Lower leg skin (tissue), 3 donors: ENCODE results near the gene PSENEN.

Experiments used
- POLR2A ChIP-seq, 2 donors: fragments of 450-650 bp; IDR thresholded peaks; one replicate each; pipeline ENCODE4 v1.6.1; 2016 to 2017; ENCODE audit warnings: antibody characterized with exemption in 2 of 2, mild to moderate bottlenecking in 1 of 2, moderate library complexity in 1 of 2
- TF ChIP-seq, protein P1 (sequence below), 3 donors: fragments of 450-650 bp; IDR thresholded peaks; one replicate each; pipeline ENCODE4 v1.5.1; 2016; ENCODE audit warnings: antibody characterized with exemption in 3 of 3, mild to moderate bottlenecking in 3 of 3, moderate library complexity in 2 of 3

DNA sequence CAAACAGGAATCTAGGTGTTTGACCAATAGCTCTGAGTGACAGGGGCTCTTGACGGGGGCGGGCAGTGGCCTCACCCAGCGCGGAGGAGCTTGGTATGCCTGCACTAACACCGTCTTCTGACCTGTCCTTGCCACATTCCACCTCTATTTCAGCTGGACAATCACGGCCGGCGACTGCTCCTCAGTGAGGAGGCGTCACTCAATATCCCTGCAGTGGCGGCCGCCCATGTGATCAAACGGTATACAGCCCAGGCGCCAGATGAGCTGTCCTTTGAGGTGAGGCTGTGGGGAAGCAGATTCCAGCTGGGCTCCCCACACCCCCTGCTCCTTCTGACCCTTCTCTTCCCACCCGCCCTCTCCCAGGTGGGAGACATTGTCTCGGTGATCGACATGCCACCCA lies 34.6 kb downstream of the PSENEN start:
- TF ChIP-seq, protein P1, sequence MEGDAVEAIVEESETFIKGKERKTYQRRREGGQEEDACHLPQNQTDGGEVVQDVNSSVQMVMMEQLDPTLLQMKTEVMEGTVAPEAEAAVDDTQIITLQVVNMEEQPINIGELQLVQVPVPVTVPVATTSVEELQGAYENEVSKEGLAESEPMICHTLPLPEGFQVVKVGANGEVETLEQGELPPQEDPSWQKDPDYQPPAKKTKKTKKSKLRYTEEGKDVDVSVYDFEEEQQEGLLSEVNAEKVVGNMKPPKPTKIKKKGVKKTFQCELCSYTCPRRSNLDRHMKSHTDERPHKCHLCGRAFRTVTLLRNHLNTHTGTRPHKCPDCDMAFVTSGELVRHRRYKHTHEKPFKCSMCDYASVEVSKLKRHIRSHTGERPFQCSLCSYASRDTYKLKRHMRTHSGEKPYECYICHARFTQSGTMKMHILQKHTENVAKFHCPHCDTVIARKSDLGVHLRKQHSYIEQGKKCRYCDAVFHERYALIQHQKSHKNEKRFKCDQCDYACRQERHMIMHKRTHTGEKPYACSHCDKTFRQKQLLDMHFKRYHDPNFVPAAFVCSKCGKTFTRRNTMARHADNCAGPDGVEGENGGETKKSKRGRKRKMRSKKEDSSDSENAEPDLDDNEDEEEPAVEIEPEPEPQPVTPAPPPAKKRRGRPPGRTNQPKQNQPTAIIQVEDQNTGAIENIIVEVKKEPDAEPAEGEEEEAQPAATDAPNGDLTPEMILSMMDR (IDR thresholded peaks at IDR 0.05), result no peak
- TF ChIP-seq POLR2A (IDR thresholded peaks at IDR 0.05), result no peak
